DOHH2 (cell line): ENCODE data around the gene SLA2.

Source experiments
- CTCF ChIP-seq: fragments of 200-600 bp; sonication (generic); IDR thresholded peaks from one replicate; pipeline ENCODE4 v1.5.1; 2014; ENCODE audit warnings: antibody characterized with exemption, mild to moderate bottlenecking, low read depth, low read length; ENCODE audit not compliant: poor library complexity, severe bottlenecking
- EZH2phosphoT487 ChIP-seq: fragments of 200-600 bp; sonication (generic); IDR thresholded peaks from 2 replicates; pipeline ENCODE4 v1.6.1; 2017; ENCODE audit warnings: borderline replicate concordance, mild to moderate bottlenecking, antibody characterized with exemption, low read length, moderate library complexity, mixed read lengths

GRCh38 chr20:36576081-36576445 lies 69.9 kb downstream of the SLA2 start:
- no peak for TF ChIP-seq CTCF
- TF ChIP-seq EZH2phosphoT487: no peak
